ENCODE data around the gene GTSE1. TPM values are rescaled to one million over a fixed set of nuclear protein-coding genes. Genes with fewer than 3 reads are reported as not detected.

GTSE1 gene
- polyA plus RNA-seq, 1 donor (not counting 4 experiments of a cell fraction or from before 2014, with no cell fraction given), result 4.7 TPM

DNA sequence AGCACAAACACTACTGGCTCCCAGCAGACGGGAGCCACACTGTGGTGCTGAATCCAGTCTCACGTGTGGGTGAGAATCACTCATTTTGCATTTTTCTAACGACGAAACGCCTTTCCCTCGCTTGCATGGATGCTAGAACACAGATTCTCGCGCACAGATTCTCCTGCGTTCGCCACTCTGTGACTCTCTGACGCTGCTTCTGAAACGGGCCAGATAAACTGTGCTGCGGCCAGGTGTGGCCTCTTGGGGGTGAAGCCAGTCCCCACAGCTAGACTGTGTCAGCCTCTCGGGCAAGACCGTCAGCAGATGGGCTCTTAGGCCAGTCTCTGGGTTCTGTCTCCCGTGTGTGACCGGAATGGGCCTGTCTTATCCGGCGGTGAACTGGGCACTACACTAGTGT lies 83.4 kb downstream of the GTSE1 start:
- peaks cover 3% of the 10 kb centered on the region for H3K4me1 ChIP-seq (ENCODE audit: control insufficient read depth, extremely low read depth, insufficient read depth, low read length)
- no peak for DNase-seq (ENCODE audit: low read depth, low spot score)
- no peak for FAIRE-seq
- dilution Hi-C loops (cut with MboI; ENCODE audit: extremely low pct_ligation_motif_present, low sequenced_read_pairs), result no loop called here
- H3K4me3 ChIP-seq (ENCODE audit: control insufficient read depth in 2 of 3, extremely low read depth in 1 of 3, insufficient read depth in 2 of 3, low read depth in 1 of 3, low read length in 3 of 3), result no peak overlapping the region
- H3K9me3 ChIP-seq (ENCODE audit: control insufficient read depth, low read depth, low read length), result peaks cover 8% of the 10 kb centered on the region
- H3K9me1 ChIP-seq (ENCODE audit: control insufficient read depth, extremely low read depth, insufficient read depth, low read length), result no peaks in the 10 kb centered on the region
- H3K79me2 ChIP-seq (ENCODE audit: control insufficient read depth, insufficient read depth, low read length), result no peaks in the 10 kb centered on the region
- H3K27ac ChIP-seq (ENCODE audit: control insufficient read depth, insufficient read depth, low read length), result no peak overlapping the region
- H3K4me2 ChIP-seq (ENCODE audit: control insufficient read depth, extremely low read depth, insufficient read depth, low read depth, low read length), result no peak overlapping the region
- H2AFZ ChIP-seq (ENCODE audit: control insufficient read depth, low read length), result no peak overlapping the region
- no peaks in the 10 kb centered on the region for H4K20me1 ChIP-seq (ENCODE audit: control insufficient read depth, extremely low read depth, insufficient read depth, low read length)
- peaks cover 27 to 28% of the 10 kb centered on the region in 2 experiments for H3K36me3 ChIP-seq (ENCODE audit: control insufficient read depth in 2 of 2, extremely low read depth in 1 of 2, insufficient read depth in 2 of 2, low read length in 2 of 2)
- TF ChIP-seq EZH2 (IDR thresholded peaks at IDR 0.05; ENCODE audit: low read length), result no peak
- TF ChIP-seq, protein P1, sequence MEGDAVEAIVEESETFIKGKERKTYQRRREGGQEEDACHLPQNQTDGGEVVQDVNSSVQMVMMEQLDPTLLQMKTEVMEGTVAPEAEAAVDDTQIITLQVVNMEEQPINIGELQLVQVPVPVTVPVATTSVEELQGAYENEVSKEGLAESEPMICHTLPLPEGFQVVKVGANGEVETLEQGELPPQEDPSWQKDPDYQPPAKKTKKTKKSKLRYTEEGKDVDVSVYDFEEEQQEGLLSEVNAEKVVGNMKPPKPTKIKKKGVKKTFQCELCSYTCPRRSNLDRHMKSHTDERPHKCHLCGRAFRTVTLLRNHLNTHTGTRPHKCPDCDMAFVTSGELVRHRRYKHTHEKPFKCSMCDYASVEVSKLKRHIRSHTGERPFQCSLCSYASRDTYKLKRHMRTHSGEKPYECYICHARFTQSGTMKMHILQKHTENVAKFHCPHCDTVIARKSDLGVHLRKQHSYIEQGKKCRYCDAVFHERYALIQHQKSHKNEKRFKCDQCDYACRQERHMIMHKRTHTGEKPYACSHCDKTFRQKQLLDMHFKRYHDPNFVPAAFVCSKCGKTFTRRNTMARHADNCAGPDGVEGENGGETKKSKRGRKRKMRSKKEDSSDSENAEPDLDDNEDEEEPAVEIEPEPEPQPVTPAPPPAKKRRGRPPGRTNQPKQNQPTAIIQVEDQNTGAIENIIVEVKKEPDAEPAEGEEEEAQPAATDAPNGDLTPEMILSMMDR (optimal IDR thresholded peaks at IDR 0.05 in 1 of 3, IDR thresholded peaks at IDR 0.05 in 1 of 3, conservative IDR thresholded peaks at IDR 0.05 in 1 of 3; ENCODE audit: extremely low read depth in 1 of 3, insufficient read depth in 2 of 3, low read length in 3 of 3), result no peak
- no peaks in the 10 kb centered on the region for H3K27me3 ChIP-seq (ENCODE audit: control insufficient read depth, extremely low read depth, insufficient read depth, low read length)
- H3K9ac ChIP-seq (ENCODE audit: control insufficient read depth, extremely low read depth, insufficient read depth, low read length), result no peak overlapping the region

Other genes starting within 250 kb of the GTSE1 start
- gene PPARA, start 146.3 kb upstream of the GTSE1 start, polyA plus RNA-seq, result 3.8 to 5.7 TPM (median 4.9 TPM) in 3 replicates
- gene CDPF1, start 46.6 kb upstream of the GTSE1 start, polyA plus RNA-seq, result 5.9 to 7.7 TPM (median 7.5 TPM) in 3 replicates
- gene PKDREJ, start 33.5 kb upstream of the GTSE1 start, polyA plus RNA-seq, result 0.01 TPM in 3 replicates
- gene TTC38, start 28.9 kb upstream of the GTSE1 start, polyA plus RNA-seq, result 11.4 to 14.5 TPM (median 13.4 TPM) in 3 replicates
- 24.7 to 33.6 TPM (median 24.9 TPM) in 3 replicates for gene TRMU, start 38.8 kb downstream of the GTSE1 start, polyA plus RNA-seq
- 16.1 to 23.2 TPM (median 20.6 TPM) in 3 replicates for gene CELSR1, start 240.8 kb downstream of the GTSE1 start, polyA plus RNA-seq